ENCODE measurements around the gene METTL1.
"Not testable (repeated sequence)": the region's sequence is repeated elsewhere in the genome, so short reads cannot be mapped to it uniquely, and the experiment has no call there.

Gene METTL1

DNA sequence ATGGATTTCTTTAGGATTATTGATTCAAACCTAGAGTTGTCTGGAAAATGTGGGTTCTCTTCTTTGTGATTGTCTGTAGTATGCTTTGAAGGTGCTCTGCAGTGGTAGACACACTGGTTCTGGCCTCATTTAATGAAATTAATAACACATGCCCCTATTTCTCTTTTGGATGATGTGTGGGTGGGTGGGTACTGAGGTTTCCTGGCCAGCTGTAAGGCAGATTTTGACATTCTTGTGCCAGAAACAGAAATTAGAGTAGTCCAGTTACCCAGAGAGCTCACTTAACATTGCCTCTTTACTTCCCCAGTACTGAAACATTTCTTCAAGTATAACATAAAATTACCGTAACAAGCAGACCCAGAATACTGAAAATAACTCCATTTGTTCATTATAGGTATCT is 25.1 kb upstream of the METTL1 start:
- DNase-seq: no peak

DNA sequence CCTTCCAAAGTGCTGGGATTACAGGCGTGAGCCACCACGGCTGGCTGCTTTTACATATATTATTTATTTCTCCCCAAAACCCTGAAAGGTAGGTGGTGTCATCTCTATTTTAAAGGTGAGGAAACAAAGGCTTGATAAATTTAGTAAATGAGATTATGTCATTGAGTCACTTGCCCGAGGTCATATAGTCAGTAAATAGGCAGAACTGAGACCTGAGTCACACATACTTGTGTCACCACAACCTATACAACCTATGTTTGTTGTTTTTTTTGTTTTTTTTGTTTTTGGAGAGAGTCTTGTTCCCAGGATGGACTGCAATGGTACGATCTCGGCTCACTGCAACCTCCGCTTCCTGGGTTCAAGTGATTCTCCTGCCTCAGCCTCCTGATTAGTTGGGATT is 23.4 kb upstream of the METTL1 start:
- no peak for DNase-seq

DNA sequence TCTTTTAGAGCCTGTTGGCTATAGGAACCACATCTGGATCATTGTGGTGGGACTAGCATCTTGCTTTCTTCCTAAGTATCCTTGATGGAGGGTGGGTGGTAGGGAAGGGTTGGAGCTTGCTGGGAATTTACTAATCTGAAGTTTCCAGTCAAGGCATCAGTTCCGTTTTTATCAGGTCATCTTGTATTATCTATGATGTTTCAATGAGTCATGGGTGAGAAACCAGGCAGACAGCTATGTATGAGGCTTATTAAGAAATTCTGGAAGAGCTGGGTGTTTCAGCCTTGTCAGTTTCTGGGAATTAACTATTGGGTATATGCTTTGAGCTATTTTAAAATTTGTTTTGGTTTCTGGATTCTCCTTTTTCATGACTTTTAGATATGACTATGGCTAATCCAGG is 22.0 kb upstream of the METTL1 start:
- no peak for DNase-seq

GRCh38 chr12:57783861-57784260 is 12.0 kb upstream of the METTL1 start:
- DNase-seq: no peak

DNA sequence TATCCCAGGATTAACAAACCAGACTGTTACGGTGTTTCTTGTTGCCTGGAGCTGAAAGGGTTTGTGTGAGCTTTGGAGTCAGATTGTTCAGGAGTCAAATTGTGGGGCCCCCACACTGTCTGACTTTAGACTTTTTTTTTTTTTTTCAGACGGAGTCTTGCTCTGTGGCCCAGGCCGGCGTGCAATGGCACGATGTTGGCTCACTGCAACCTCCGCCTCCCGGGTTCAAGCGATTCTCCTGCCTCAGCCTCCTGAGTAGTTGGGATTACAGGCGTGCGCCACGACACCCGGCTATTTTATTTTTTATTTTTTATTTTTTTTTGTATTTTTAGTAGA is 11.5 kb upstream of the METTL1 start:
- no peak for DNase-seq

DNA sequence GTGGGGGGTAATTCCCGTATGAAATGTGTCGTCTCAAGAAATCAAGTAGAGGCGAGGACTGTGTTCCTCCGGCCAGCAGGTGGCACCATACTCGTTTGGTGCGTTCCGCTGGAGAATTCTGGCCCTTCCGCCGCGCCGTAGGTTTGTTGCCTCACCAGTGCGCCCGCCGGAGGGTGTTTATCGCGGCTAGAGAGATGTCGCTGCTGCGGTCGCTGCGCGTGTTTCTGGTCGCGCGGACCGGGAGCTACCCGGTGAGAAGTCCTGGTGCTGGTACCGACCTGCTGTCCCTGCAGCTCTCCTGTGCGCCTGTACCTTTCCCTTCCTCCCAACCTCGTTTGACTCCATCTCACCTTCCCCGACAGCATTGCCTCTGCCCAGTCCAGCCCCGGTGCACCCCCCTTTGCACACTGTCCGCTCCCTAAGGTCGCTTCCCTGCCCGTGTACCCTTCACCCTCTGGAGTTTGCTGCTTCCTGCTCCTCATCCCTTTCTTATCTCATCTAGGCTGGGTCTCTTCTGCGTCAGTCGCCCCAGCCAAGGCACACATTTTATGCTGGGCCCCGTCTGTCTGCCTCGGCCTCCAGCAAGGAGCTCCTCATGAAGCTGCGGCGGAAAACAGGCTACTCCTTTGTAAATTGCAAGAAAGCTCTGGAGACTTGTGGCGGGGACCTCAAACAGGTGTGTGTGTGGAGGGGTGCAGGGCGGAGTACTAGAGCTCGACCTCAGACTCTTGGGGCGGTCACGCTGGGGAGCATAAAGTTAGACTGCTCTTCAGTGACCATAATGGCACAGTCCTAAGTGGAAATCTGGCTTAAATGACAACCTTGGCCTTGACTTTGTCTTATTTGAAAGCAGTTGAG is 10.9 kb upstream of the METTL1 start, which contains the start of gene TSFM:
Gene TSFM, plus strand, starts transcription at position 180 of the 858 bp plus-strand sequence. Its CDS starts 15 bp downstream, at position 195.
- peak; percentile 93 to 97 for DNase-seq

GRCh38 chr12:57782243-57782607 is 10.3 kb upstream of the METTL1 start:
- DNase-seq: no peak

DNA sequence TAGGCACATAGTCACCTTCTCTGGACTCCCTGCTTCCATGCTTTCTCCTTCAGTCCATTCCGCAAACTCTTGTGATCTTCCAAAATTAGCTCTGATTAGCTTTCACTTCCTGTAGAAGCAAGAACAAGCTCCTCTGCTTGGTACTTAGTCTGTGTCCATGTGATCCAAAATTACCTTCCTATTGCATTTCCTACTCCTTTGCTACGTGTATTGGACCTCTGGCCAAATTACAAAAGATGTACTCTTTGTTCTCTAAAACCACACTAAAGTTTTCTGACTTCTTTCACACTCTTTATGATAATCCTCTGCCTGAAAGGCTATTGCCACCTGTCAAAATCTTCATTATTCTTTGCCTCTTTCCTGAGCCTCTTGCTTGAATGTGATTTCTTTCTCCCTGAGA is 9.9 kb upstream of the METTL1 start:
- no peak for DNase-seq

- peak in 1 of 2 donors; percentile 31 for DNase-seq
These were observed 9.3 kb upstream of the METTL1 start for GRCh38 chr12:57781244-57781643.

DNA sequence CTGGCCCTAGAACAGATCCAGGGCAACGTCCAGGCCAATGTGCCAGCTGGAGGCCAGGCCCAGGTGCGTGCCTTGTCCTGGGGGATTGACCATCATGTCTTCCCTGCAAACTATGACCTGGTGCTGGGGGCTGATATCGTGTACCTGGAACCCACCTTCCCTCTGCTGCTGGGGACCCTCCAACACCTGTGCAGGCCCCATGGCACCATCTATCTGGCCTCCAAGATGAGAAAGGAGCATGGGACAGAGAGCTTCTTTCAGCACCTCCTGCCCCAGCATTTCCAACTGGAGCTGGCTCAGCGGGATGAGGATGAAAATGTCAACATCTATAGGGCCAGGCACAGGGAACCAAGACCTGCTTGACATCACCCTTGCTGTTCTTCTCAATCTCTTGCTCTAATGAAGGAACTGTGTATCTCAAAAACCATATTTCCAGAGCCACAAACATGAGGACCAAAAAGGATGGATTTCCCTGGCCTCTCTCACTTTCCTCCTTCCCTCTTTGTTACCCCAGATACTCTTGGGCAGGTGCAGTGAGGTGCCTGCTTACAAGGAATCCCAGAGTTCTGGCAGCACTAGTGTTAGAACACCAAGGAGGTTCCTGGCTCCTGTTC is 8.5 kb upstream of the METTL1 start:
- DNase-seq: no peak

DNA sequence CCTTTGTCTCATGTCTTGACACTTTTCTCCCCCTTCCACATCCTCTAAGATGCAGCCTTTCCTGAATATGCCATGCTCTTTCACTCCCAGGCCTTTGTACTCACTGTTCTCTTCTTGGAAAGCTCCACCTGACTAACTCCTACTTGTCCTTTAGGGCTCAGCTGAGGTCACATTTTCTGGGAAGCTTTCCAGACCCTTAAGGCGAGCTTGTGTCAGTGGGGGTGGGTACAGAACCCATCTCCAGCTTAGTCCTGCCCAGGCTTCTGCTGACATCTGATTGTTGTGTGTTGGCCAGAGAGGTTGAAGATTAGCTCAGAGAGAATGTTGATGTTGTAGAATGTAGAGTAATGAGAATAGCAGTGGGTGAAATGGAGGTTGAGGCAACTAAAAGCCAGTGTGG is 7.8 kb upstream of the METTL1 start:
- no peak for DNase-seq

DNA sequence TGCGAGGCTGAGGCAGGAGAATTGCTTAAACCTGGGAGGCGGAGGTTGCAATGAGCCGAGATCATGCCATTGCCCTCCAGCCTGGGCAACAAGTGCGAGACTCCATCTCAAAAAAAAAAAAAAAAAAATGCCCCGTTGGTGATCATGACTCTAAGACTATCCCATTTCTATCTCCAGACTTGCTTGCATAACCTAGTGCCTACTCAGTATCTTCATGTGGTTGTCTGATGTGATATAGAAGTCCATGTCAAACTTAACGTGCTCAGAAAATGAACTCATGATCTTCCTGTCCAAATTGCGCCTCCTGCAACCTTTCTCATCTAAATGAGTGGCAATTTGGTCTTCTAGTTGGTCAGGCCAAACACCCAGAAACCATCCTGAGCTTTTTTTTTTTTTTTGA is 6.0 kb upstream of the METTL1 start:
- no peak for DNase-seq

DNA sequence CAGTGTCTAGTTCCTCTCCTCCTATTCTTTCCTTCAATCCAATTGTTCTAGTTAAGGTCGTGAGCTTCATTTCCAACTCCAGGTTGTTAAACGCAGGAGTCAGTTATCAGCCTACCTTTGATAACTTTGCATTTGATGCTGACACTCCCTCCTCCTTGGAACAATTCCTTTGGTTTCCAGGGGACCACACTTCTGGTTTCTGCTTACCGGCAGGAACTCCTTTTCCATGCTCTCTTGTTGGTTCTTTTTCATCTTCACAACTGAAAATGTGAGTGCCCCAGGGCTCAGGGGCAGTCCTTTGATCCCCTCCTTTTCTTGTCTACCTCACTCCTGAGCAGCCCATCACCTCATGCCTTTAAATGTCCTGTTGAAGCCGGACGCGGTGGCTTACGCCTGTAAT is 5.5 kb upstream of the METTL1 start:
- DNase-seq: no peak

DNA sequence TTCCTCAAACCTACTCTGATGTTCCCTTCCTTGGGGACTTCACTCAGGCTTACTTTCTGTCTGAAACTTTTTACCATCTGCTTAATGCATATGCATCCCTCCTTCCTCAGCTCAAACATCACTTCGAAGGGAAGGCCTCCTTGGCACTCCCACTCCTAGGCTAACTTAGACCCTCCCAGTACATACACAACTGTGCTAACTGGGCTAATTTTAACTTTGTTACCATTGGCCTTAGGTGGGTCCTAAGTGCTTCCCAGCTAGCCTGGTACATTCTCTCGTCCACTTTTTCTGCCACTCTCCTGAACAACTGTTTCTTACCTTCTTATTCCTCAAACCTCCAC is 4.3 kb upstream of the METTL1 start:
- DNase-seq: no peak

GRCh38 chr12:57775563-57776246 is 3.8 kb upstream of the METTL1 start:
- no peak for DNase-seq

DNA sequence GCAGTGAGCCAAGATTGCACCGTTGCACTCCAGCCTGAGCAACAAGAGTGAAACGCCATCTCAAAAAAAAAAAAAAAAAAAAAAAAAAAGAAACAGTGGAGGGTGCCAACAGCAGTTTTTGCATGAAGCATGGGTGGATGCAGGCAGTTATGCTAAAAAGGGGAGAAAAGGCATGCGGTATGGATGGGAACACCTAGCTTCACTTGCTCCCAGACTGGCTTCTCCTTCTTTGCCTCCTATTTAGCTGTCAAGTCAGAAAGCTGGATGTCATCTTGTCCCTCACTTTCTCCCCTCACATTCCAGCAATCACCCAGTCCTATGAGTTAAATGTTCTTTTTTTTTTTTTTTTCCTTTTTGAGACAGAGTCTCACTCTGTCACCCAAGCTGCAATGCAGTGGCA is 3.1 kb upstream of the METTL1 start:
- no peak for DNase-seq

GRCh38 chr12:57774634-57775033 is 2.7 kb upstream of the METTL1 start:
- not testable (repeated sequence) for DNase-seq

DNA sequence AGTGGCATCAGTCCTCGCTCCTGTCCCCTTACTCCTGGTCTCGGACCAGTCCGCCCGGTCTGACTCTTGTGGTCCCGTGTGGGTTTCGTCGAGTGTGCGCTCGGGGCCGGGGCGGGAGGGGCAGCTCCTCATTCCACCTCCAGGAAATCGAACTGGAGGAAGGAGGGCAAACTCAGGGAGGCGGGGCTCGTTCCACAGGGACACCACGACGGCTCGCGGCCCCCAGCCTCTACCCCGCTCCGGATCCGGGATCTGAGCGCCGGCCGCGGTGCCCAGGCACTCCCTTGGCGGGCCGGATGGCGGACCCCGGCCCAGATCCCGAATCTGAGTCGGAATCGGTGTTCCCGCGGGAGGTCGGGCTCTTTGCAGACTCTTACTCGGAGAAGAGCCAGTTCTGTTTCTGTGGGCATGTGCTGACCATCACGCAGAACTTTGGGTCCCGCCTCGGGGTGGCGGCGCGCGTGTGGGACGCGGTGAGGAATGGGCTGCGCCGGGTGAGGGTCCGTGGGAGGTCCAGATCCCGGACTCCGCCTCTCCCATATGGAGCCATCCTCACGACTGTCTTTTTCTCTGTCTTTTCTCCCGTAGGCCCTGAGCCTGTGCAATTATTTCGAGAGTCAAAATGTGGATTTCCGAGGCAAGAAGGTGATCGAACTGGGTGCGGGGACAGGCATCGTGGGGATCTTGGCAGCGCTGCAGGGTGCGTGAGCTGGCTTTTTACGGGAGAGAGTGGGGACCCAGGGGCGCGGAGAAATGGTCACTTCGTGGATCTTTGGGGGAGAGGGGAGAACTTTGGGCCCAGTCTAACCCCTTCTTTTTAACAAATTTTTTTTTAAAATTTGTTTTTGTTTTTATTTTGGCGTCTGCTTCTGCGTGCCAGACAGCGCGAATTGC is 771 bp upstream of the METTL1 start, which contains the start of gene EEF1AKMT3:
Gene EEF1AKMT3, plus strand, starts transcription at position 186 of the 894 bp plus-strand sequence. Its CDS starts 111 bp downstream, at position 297.
- DNase-seq: peak in 1 of 2 donors; percentile 41

GRCh38 chr12:57771236-57771872 is 551 bp downstream of the METTL1 start:
- DNase-seq: peak; percentile 80 to 83

- no peak for DNase-seq
These were observed 1.2 kb downstream of the METTL1 start for GRCh38 chr12:57770734-57771133.

GRCh38 chr12:57769594-57769993 is 2.3 kb downstream of the METTL1 start:
- DNase-seq: no peak

DNA sequence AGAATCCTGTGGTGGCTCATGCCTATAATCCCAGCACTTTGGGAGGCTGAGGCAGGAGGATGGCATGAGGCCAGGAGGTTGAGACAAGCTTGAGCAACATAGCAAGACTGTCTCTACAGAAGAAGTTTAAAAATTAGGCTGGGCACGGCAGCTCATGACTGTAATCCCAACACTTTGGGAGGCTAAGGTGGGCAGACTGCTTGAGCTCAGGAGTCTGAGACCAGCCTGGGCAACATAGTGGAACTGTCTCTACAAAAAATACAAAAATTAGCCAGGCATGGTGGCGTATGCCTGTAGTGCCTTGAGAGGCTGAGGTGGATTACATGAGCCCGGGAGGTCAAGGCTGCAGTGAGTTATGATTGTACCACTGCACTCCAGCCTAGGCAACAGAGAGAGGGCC is 4.0 kb downstream of the METTL1 start:
- DNase-seq: no peak

Data from CD4-positive, alpha-beta T cell treated with Interferon alpha-2 for 1 hour (primary cell).